Cortex of kidney (tissue), 1 donor: ENCODE measurements around the gene SLC39A6.
"Not testable (repeated sequence)": the region's sequence is repeated elsewhere in the genome, so short reads cannot be mapped to it uniquely, and the experiment has no call there.

ENCODE experiments used
- DNase-seq: peaks from one replicate; lab custom pipeline; 2025; lab: John Stamatoyannopoulos, UW

SLC39A6 gene

GRCh38 chr18:36135264-36135663 is 6.1 kb upstream of the SLC39A6 start:
- DNase-seq: no peak

DNA sequence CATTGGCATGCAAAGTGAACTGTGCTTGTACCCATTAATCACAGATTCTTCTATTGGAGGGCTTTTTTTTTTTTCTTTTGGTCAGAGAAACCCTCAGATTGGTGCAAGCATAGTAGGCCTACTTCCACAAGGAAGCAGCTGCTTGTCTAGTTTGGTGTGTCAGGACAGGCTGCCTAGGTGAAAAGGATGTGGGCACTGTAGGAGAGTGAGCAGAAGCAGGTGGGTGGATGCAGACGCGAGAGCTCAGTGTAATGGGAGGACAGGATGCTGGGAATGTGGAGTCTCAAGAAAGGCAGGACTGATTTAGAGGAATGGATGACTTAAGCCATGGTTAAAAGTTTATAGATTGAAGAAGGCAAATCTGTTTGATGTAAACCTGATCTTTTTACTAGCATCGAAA is 3.6 kb upstream of the SLC39A6 start:
- DNase-seq: no peak

- DNase-seq: no peak
These were observed 2.7 kb upstream of the SLC39A6 start for GRCh38 chr18:36131692-36132483.

DNA sequence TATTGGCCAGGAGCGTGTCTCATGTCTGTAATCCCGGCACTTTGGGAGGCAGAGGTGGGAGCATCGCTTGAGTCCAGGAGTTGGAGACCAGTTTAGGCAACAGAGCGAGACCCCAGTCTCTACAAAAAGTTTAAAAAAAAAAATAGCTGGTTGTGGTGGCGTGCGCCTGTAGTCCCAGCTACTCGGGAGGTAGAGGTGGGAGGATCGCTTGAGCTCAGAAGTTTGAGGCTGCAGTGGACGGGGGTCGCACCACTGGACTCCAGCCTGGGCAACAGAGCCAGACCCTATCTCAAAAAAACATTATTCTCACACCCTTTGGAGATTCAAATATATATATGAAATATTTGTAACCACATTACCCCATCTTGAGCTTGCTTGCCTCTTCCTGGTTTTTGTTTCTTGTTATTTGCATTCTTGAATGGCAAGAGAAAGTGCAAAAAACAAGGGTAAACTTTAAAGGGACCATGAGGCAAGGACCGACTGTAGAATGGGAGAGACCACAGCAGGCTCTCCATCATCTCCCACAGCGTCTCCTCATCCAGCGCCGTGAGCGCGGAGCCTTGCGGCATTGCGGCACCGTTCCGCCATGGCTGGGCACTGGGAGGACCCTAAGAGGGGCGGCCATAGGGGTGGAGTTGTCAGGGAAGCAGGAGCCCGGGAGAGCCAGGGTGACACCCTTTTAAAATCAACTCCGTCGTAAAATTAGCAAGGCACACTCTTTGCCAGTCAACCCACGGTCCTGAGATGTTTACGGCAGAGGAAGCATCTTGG is 1.9 kb upstream of the SLC39A6 start:
- DNase-seq: no peak

- DNase-seq: no peak
These were observed 1.1 kb upstream of the SLC39A6 start for GRCh38 chr18:36130039-36130831.

GRCh38 chr18:36128907-36129299 is 237 bp downstream of the SLC39A6 start:
- no peak for DNase-seq

DNA sequence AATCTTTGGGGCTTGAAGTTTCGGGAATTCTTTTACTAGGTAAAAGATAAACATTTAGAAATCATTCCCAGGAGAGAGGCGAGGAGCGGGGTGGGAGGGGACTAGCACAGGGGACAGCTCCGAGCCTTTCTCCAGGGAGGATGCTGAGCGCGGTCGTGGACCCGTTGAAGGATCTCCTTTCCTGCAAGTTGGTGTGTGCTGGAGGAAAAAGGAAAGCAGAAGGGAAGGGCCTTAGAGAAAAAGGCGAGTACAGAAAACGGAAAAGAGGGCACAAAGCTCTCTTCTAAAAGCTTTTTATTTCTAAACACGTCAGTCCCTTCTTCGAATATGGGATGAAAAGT is 640 bp downstream of the SLC39A6 start:
- DNase-seq: no peak

GRCh38 chr18:36127836-36128529 is 1.2 kb downstream of the SLC39A6 start:
- DNase-seq: no peak

- DNase-seq: no peak
These were observed 2.5 kb downstream of the SLC39A6 start for GRCh38 chr18:36126668-36127067.

DNA sequence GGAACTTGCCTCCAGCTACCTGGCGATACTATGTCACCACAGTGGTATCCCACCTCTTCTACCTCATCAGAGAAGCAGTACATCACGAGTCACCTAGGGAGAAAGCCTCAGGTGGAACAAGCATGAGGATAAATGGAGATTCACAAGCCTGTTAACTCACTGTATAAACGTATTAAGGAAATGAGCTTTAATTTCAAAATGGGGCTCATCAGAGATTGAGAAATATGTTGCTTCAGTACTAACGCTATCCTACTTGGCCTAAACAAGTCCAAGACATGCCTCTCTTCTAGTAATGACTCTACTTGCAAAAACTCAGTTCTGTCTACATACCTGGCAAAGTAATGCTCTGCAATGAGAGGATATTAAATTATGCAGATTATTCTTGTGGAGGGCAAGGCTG is 4.3 kb downstream of the SLC39A6 start:
- DNase-seq: no peak

DNA sequence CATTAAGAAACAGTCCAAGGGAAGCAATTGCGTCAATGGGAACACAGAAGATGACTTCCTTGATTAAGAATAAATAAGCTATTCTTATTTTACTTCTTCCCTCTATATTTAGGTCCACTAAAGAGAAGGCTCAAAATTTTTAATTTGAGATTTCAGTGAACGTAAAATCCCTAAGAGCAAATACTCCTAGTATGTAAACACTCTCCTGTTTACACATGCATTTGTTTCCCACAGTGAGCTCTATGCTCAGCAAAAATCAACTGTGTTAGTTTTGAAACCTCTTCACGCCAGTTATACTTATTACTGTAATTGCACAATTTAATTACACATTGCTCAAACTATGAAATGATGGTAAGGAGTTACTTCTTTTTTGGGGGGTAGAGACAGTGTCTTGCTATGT is 8.8 kb downstream of the SLC39A6 start:
- DNase-seq: no peak

DNA sequence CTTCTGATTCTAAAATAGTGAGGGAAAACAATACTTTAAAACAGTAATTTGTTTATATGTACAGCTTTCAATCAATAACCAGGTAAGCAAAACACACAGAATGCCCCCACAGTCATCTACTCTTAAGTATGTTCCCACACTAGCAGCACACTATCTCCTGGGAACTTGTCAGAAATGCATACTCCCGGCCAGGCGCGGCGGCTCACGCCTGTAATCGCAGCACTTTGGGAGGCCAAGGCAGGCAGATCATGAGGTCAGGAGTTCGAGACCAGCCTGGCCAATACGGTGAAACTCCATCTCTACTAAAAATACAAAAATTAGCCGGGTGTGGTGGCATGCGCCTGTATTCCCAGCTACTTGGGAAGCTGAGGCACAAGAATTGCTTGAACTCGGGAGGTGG is 12.4 kb downstream of the SLC39A6 start:
- DNase-seq: not testable (repeated sequence)

GRCh38 chr18:36114738-36115137 is 14.4 kb downstream of the SLC39A6 start:
- DNase-seq: no peak

DNA sequence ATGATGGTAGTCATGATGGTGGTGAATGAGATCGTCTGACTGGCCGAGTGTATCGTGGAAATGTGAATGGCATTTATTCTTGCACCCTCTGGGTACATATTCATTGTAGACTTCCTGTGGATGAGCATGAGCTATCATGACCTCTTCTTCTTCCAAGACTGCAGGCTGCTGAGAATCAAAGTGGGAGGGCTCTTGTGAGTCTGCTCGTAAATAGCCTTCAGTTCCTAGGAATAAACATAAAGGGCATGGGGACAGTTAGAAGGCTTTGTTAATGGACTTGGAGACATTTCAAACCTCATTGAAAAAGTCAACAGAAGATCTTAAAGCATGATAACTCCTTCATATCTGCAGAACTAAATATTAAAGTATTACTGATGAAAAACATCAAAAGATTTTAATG is 14.9 kb downstream of the SLC39A6 start:
- DNase-seq: no peak

- no peak for DNase-seq
These were observed 16.8 kb downstream of the SLC39A6 start for GRCh38 chr18:36112302-36112701.

DNA sequence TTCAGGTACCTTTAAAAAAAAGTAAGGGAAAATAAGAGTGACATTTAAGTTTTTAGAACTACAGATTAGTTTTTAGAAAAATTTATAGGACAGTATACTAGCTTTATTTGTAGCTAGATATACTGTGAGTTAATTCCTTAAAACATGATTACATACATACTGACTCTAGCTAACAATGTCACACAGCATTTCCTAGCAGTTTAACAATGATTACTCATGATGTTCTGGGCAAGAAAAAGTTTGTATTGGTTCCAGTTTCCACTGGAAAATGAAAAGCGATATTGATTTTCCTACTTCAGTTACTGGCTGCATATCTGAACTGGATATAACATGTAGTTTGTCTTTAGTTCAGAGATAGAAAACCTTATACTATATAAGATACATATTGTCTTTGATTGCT is 19.4 kb downstream of the SLC39A6 start:
- no peak for DNase-seq

DNA sequence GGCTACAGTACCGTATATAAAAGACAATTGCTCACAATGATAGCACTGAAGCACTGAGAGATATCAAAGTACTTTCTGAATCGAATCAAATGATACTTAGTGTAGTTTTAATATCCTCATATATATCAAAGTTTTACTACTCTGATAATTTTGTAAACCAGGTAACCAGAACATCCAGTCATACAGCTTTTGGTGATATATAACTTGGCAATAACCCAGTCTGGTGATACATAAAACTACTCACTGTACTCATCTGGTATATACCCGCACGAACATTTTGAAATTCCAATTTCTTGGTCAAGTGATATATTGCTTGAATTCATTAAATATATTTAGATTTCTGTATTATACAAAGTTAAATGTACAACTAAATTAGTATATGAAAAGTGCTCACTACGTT is 20.5 kb downstream of the SLC39A6 start:
- no peak for DNase-seq

DNA sequence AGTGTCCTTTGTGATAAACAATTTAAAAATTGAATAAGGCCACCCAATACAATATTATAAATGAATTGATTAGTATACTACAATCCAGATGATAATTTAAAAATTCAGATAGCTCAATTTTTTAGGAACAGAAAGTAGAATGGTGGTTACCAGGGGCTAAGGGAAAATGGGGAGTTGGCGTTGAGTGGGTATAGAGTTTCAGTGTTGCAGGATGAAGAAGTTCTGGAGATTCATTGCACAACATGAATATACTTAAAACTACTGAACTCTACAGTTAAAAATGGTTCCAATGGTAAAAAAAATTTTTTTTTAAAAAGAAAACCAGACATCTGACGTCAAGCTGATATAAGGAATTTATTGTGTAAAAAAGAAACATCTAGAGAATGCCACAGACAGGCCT is 20.9 kb downstream of the SLC39A6 start:
- no peak for DNase-seq

DNA sequence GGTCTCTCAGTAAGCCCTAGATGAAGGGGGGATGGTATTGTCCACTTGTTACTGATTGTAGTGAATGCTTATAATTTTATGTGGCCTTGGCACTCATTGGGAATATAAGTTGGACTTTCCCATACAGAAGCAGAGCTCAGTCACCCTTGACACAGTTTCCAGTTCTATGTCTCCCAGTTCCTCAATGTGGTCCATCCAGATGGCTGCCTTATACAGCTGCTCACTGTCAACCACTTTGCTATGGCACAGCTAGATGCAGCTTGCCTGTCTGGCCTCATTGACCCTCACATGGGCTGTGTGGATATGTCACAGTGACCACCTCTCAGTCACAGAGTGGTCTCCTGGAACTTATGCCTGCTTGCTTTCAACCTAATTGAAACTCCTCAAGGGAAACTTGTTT is 21.7 kb downstream of the SLC39A6 start:
- no peak for DNase-seq

GRCh38 chr18:36104749-36105148 is 24.4 kb downstream of the SLC39A6 start:
- DNase-seq: no peak

DNA sequence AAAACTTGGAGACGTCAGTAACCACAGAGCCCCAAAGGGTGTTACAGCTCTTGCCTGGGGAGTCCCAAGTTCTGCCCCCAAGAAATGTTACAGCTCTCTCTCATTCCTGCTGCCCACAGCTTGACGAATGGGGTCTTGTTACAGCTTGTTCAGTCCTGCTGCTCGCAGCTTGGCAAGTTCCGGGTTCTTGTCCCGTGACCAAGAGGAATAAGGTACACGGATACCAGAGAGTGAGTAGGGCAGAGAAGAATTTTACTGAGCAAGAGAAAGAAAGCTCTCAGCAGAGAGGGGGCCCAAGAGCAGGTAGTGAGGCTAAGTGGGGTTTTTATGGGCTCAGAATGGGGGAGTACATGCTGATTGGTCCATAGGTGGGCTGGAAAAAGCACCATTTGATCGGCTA is 27.2 kb downstream of the SLC39A6 start:
- DNase-seq: no peak

GRCh38 chr18:36099311-36099710 is 29.8 kb downstream of the SLC39A6 start:
- DNase-seq: no peak
